Gastroesophageal sphincter (tissue), 3 donors: ENCODE data around the gene PARD3B.

Source experiments
- EP300 ChIP-seq: sonication (generic); formaldehyde crosslinking; IDR thresholded peaks from one replicate; pipeline ENCODE4 v1.6.1; 2017; ENCODE audit warnings: antibody characterized with exemption, mild to moderate bottlenecking
- POLR2A ChIP-seq, 2 donors: fragments of 450-650 bp; IDR thresholded peaks; one replicate each; pipeline ENCODE4 v1.6.1; 2017; ENCODE audit warnings: antibody characterized with exemption in 2 of 2, mild to moderate bottlenecking in 2 of 2, moderate library complexity in 1 of 2
- POLR2AphosphoS5 ChIP-seq: sonication (generic); formaldehyde crosslinking; IDR thresholded peaks from one replicate; pipeline ENCODE4 v1.6.1; 2017; ENCODE audit warnings: antibody characterized with exemption
- TF ChIP-seq, protein P1 (sequence below), 4 experiments: fragments of 200-600 bp in 2 of 4; fragments of 450-650 bp in 2 of 4; sonication (generic) in 1 of 4; IDR thresholded peaks; one replicate each; pipeline ENCODE4 v1.5.1; 2017 to 2019; ENCODE audit warnings: antibody characterized with exemption in 4 of 4, mild to moderate bottlenecking in 2 of 4, moderate library complexity in 2 of 4

DNA sequence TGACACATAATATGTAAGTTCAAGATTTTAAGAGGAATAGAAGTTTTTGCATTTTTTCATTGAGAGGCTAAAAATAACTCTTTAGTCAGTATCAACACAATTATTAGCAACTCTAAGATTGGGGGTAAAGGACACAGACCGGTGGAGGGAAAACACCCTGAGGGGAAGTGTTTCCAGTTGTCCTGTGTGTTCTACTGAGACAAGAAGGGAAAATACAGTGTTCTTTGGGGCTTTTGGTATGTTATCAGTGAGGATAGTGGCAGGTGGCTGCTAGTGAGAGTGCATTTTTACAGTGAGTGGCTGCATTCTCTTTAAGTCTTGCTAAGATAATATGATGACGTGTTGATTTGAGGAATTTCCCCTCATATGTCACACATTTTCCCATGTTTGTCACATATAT lies 507.5 kb downstream of the PARD3B start:
- TF ChIP-seq, protein P1, sequence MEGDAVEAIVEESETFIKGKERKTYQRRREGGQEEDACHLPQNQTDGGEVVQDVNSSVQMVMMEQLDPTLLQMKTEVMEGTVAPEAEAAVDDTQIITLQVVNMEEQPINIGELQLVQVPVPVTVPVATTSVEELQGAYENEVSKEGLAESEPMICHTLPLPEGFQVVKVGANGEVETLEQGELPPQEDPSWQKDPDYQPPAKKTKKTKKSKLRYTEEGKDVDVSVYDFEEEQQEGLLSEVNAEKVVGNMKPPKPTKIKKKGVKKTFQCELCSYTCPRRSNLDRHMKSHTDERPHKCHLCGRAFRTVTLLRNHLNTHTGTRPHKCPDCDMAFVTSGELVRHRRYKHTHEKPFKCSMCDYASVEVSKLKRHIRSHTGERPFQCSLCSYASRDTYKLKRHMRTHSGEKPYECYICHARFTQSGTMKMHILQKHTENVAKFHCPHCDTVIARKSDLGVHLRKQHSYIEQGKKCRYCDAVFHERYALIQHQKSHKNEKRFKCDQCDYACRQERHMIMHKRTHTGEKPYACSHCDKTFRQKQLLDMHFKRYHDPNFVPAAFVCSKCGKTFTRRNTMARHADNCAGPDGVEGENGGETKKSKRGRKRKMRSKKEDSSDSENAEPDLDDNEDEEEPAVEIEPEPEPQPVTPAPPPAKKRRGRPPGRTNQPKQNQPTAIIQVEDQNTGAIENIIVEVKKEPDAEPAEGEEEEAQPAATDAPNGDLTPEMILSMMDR (IDR thresholded peaks at IDR 0.05): no peak
- no peak for TF ChIP-seq EP300
- TF ChIP-seq POLR2AphosphoS5: no peak
- no peak for TF ChIP-seq POLR2A (IDR thresholded peaks at IDR 0.05)
